Tibial artery (tissue), 4 donors: Measurements from ENCODE around the gene RCAN1.

ENCODE experiments used
- DNase-seq, 2 donors: peaks; one replicate each; pipeline ENCODE4 v3.0.0-alpha.2; 2019
- H3K27ac ChIP-seq, 2 donors: fragments of 200-600 bp; sonication (generic) in 1 of 2; 1 replicate in 1 of 2; 2 replicates in 1 of 2; pipeline ENCODE4 v1.5.1; 2018 to 2019; ENCODE audit warnings: mild to moderate bottlenecking in 1 of 2
- H3K27me3 ChIP-seq, 2 donors: fragments of 200-600 bp; sonication (generic) in 1 of 2; one replicate each; pipeline versions ENCODE4 v1.5.1 to v1.6.0; 2016 to 2019
- H3K36me3 ChIP-seq, 3 donors: fragments of 200-600 bp; sonication (generic) in 2 of 3; one replicate each; pipeline ENCODE4 v1.5.1; 2016 to 2019; ENCODE audit warnings: mild to moderate bottlenecking in 2 of 3
- H3K4me1 ChIP-seq, 4 donors: fragments of 200-600 bp; sonication (generic) in 2 of 4; 1 replicate in 3 of 4; 2 replicates in 1 of 4; pipeline ENCODE4 v1.5.1; 2016 to 2019
- H3K4me3 ChIP-seq, 2 donors: fragments of 200-600 bp; sonication (generic) in 1 of 2; 1 replicate in 1 of 2; 2 replicates in 1 of 2; pipeline ENCODE4 v1.5.1; 2018 to 2019; ENCODE audit warnings: mild to moderate bottlenecking in 2 of 2
- H3K9me3 ChIP-seq, 3 donors: fragments of 200-600 bp; sonication (generic) in 1 of 3; one replicate each; pipeline ENCODE4 v1.5.1; 2016 to 2019
- CTCF ChIP-seq, 2 experiments: fragments of 200-600 bp in 1 of 2; fragments of 450-650 bp in 1 of 2; IDR thresholded peaks; one replicate each; pipeline ENCODE4 v1.5.1; 2017 to 2019; ENCODE audit warnings: antibody characterized with exemption in 2 of 2, mild to moderate bottlenecking in 1 of 2, moderate library complexity in 1 of 2
- intact Hi-C: fragments of 100-400 bp; cut with DNase I; formaldehyde crosslinking; loops from one replicate; pipeline ENCODE4 v1.15.0; 2023; ENCODE audit warnings: low total_unique reads

RCAN1 gene

DNA sequence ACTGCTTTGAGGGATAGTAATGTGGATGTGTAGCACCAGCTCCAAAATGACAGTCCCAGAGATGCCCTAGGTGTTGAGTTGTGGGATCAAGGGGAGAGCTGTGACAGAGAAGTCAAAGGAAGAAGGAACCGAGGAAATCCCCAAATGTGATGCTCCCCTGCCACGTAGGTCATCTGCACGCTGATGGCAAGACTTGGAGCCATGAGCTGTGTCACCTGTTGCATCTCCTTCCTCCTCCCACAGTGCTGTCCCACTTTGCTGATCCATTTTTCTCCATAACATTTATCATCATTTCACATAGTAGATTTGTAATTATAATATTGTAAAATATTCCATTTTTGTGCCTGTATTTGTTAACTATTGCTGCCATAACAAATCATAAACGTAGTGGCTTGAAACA is 17.6 kb upstream of the RCAN1 start:
- Histone ChIP-seq H3K4me3 (no peak overlapping the region), H3K27ac (no peak overlapping the region), H3K4me1 (no peaks in the 10 kb centered on the region), H3K36me3 (no peaks in the 10 kb centered on the region), H3K27me3 (peaks cover 0 to 18% of the 10 kb centered on the region in 2 donors), H3K9me3 (no peaks in the 10 kb centered on the region)
- intact Hi-C loops = no loop called here
- TF ChIP-seq CTCF (IDR thresholded peaks at IDR 0.05) = no peak
- no peak for DNase-seq

DNA sequence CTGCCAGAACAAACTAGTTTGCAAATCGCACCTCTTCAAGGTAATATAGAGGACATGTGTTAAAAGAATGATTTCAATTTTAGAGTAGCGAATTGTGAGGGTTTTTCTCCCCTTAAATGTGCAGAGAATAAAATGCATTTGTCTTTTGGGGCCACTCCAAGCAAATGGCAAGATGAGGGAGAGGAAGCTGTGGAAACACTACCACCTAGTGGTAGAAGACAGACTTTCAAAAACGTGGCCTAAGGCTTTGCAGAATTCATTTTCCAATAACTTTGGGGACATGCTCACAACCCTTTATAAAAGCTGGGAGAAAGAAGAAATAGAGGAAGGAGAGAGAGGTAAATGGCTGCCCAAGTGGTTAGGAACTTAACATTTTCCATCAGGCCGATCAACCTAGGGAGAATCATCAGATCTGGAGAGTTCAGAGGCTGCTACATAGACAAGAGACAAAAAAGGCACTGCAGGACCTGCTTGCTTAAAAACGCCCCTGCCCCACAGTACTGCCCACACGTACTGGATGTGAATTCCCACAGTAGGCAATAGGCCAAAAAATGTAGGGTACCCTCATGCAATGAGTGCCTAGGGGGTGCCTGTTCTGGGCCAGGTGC is 15.7 kb upstream of the RCAN1 start:
- Histone ChIP-seq H3K4me1 (no peaks in the 10 kb centered on the region), H3K27me3 (peaks cover 0 to 12% of the 10 kb centered on the region in 2 donors), H3K36me3 (no peaks in the 10 kb centered on the region), H3K9me3 (no peaks in the 10 kb centered on the region), H3K27ac (no peak overlapping the region), H3K4me3 (no peak overlapping the region)
- TF ChIP-seq CTCF (IDR thresholded peaks at IDR 0.05) = peak; percentile 82
- DNase-seq = no peak
- intact Hi-C loops = no loop called here

GRCh38 chr21:34626131-34626530 is 11.2 kb upstream of the RCAN1 start:
- Histone ChIP-seq H3K36me3 (no peaks in the 10 kb centered on the region), H3K4me3 (no peak overlapping the region), H3K4me1 (no peaks in the 10 kb centered on the region), H3K9me3 (no peaks in the 10 kb centered on the region), H3K27me3 (peaks cover 0 to 15% of the 10 kb centered on the region in 2 donors), H3K27ac (no peak overlapping the region)
- no peak for DNase-seq
- intact Hi-C loops = loop anchor here (10.0 kb wide), 1 partner anchor 711 kb away; the partner anchor contains the start of gene ATP5PO
- TF ChIP-seq CTCF (IDR thresholded peaks at IDR 0.05) = no peak

- Histone ChIP-seq H3K4me3 (no peak overlapping the region), H3K9me3 (no peaks in the 10 kb centered on the region), H3K36me3 (no peaks in the 10 kb centered on the region), H3K27ac (no peak overlapping the region), H3K27me3 (peaks cover 0 to 15% of the 10 kb centered on the region in 2 donors), H3K4me1 (no peaks in the 10 kb centered on the region)
- no peak for DNase-seq
- intact Hi-C loops = loop anchor here (10.0 kb wide), 1 partner anchor 710 kb away; the partner anchor contains the start of gene ATP5PO
- TF ChIP-seq CTCF (IDR thresholded peaks at IDR 0.05) = no peak
Observed at GRCh38 chr21:34625030-34625593, 10.2 kb upstream of the RCAN1 start.

DNA sequence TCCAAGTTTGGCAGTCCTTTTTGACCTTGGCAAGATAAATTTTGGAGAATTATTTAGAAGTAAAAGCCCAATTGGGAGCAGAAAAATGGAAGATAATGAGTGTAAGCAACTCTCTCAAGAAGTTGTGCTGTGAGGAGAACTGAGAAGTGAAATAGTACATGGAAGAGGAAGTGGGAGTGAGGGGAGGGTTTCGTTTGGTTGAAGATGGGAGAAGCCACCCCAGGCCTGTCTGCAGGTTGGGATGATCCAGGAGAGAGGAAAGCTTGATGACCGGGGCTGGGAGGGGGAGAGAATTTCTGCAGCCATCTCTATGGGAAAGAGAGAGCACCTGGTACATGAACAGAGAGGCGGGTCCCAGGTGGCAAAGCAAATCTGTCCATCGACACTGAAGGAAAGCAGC is 8.6 kb upstream of the RCAN1 start:
- peaks cover 0 to 15% of the 10 kb centered on the region in 2 donors for H3K27me3 ChIP-seq
- intact Hi-C loops = loop anchor here (10.0 kb wide), 1 partner anchor 709 kb away; the partner anchor contains the start of gene ATP5PO
- no peak for DNase-seq
- H3K36me3 ChIP-seq = no peaks in the 10 kb centered on the region
- no peaks in the 10 kb centered on the region for H3K4me1 ChIP-seq
- H3K9me3 ChIP-seq = no peaks in the 10 kb centered on the region
- H3K4me3 ChIP-seq = no peak overlapping the region
- TF ChIP-seq CTCF (IDR thresholded peaks at IDR 0.05) = no peak
- H3K27ac ChIP-seq = no peak overlapping the region
